ENCODE measurements around the gene STMN1.

DNA sequence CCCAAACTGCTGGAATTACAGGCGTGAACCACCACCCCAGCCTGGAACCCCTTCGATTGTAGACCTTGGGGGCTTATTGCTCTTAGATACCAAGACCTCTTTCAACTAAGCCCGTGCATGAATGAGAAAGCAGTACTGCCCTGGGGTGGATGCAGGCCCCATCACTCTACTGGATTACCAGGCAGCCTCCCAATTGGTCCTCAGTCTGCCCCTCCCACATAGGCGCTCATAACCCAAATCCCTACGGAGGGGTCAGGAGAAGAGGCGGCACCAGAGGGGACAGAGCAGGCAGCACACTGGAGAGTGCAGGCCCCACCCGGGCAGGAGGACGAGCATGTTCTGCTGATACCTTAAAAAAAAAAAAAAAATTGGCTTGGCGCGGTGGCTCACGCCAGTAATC is 12.4 kb upstream of the STMN1 start:
- TF ChIP-seq, protein P1, sequence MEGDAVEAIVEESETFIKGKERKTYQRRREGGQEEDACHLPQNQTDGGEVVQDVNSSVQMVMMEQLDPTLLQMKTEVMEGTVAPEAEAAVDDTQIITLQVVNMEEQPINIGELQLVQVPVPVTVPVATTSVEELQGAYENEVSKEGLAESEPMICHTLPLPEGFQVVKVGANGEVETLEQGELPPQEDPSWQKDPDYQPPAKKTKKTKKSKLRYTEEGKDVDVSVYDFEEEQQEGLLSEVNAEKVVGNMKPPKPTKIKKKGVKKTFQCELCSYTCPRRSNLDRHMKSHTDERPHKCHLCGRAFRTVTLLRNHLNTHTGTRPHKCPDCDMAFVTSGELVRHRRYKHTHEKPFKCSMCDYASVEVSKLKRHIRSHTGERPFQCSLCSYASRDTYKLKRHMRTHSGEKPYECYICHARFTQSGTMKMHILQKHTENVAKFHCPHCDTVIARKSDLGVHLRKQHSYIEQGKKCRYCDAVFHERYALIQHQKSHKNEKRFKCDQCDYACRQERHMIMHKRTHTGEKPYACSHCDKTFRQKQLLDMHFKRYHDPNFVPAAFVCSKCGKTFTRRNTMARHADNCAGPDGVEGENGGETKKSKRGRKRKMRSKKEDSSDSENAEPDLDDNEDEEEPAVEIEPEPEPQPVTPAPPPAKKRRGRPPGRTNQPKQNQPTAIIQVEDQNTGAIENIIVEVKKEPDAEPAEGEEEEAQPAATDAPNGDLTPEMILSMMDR (IDR thresholded peaks at IDR 0.05): no peak
- TF ChIP-seq POLR2A (IDR thresholded peaks at IDR 0.05): no peak
